GM19025 (cell line): ENCODE results near the gene CLCN7.
"Not testable (repeated sequence)": the region's sequence is repeated elsewhere in the genome, so short reads cannot be mapped to it uniquely, and the experiment has no call there.

Experiments
- ATAC-seq: cut with Tn5 transposase; IDR thresholded peaks from one replicate; pipeline ENCODE4 v1.9.1; 2021; ENCODE audit warnings: mild to moderate bottlenecking, low read depth, moderate library complexity; ENCODE audit not compliant: unreplicated experiment

The CLCN7 gene

DNA sequence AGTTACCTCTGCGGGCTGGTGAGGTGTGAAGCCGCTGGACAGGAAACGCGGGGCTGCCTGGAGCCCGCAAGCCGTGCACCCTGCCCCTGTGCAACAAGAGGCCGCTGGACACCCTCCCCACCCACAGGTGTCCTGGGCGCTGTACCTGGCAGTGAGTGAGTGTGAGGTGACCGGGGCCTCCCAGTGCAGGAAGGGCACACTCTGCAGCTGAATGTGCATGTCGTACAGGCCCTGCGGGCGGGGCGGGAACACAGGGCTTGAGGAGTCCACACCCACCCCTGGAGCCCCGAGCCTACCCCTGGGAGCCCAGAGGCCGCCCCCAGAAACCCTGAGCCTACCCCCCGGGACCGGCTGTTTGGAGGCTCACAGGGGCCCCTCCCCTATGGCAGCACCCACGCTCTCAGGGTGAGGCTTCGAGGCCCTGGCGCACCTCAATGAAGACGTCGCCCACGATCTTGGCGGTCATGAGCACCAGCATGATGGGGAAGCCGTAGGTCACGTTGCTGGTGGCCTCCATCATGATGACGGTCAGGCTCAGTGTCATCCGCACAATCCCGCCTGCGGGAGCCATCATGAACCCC is 26.2 kb downstream of the CLCN7 start:
- ATAC-seq = no peak

DNA sequence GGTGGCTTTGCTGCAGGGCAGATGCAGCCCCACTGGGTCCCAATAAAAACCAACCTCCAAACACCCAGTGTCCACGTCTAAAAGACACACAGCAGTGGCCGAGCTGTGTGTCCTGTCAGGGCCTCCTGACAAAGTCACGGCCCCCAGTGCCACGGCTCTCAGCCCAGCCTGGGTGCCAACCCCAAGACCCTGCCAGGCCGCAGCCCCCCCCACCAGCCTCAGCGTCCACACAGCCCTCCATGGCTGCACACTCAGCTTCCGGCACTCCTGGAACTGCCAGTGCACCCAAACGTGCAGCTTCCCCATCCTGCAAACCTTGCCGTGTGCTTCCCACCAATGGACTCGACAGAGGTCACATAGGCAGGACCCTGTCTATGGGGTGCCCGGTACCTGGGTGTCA is 26.9 kb downstream of the CLCN7 start:
- ATAC-seq = no peak

DNA sequence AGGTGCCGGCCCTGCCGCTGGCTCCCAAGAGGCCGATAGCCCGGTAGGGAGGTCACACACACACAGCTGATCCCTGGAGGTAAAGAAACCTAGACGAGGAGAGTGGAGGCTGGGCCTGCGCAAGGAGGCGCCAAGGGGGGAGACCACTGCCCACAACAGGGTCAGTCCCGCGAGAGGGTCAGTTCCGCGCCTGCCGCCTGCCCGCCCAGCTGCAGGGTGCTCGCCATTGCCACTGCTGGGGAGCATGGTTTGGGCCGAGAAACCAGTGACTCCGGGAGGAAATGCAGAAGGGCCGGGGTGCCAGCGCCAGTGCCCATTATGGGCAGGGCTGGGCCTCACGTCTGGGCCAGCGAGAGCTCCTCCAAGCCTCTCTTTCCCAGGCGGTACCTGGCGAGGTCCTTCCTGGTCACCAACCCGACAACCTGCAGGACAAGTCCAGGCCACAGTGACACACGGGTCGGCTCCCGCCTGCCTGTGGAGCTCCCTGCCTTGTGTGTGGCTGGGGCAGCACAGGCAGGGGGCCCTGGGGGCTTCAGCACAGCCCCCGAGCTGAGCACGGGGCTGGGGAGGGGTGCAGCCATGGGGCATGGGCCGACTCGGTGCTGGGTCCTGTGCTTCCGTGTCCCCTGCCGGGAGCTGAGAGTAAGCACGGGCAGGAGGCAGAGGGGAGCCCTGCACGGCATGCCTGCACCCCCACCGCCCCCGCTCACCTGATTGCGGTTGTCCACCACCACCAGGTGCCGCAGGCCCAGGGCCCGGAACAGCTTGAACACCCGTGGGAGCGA is 28.3 kb downstream of the CLCN7 start:
- ATAC-seq = no peak

DNA sequence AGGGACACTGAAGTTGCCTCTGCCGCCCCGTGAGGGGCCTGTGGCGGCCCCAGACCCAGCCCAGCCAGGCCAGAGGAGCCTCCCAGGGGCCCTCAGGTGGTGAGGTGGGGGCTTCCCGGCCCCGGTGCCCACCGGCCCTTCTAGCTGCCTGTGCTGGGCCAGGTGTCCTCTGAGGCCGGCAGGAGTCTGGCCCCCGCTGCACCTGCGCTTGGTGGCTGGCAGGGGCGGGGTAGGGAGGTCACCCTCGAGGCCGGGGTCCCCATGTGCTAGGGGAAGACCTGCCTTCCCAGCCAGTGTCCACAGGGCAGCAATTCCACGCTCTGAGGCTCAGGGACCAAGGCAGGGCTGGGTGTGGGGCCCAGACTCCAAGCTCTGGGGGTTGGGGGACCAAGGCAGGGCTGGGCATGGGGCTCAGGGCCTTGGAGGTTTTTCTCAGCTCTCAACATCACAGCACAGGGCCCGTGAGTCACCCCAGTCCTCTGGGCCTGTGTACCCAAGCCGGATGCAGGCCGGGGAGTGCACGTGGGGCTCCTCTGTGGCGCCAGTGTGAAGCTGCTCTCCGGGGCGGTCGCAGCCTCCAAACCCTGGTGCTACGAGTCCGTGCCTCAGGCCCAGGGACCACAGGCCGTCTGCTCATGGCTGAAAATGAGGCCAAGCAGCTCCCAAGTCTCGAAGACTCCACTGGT is 29.2 kb downstream of the CLCN7 start:
- no peak for ATAC-seq

DNA sequence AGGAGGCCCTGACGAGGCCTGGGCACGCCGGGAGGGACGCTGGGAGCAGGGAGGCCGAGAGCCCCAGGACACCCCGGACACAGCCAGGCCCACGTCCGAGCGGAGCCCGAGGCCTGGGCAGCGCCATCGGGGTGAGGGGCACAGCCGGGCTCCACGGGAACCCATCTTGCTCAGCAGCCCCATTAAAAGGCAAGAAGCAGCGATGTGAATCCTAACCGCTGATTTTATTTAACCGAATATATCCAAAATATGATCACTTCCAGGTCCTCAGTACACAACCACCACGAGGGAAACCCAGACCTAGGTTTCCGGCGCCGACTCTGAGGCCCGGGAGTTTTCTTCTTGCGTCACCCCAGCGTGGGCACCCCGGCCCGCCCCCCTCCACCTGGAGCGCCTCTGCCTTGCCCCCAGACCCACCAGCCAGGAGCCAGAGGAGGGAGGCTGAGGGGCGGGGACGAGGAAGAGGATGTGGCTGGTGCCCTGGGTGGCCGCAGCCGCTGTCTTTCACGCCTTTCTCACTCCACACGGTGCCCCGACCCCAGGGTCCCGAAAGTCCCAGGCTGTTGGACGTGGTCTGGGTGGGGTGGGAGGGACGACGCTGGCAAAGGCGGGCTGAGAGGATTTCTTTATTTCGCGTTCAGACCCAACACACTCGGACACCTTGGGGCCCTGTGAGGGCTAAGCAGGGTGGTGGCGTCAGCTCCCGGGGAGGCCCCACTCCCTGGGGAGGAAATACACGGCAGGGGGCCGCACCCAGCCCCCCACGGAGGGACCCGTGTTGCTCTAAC is 29.9 kb downstream of the CLCN7 start:
- ATAC-seq = no peak

DNA sequence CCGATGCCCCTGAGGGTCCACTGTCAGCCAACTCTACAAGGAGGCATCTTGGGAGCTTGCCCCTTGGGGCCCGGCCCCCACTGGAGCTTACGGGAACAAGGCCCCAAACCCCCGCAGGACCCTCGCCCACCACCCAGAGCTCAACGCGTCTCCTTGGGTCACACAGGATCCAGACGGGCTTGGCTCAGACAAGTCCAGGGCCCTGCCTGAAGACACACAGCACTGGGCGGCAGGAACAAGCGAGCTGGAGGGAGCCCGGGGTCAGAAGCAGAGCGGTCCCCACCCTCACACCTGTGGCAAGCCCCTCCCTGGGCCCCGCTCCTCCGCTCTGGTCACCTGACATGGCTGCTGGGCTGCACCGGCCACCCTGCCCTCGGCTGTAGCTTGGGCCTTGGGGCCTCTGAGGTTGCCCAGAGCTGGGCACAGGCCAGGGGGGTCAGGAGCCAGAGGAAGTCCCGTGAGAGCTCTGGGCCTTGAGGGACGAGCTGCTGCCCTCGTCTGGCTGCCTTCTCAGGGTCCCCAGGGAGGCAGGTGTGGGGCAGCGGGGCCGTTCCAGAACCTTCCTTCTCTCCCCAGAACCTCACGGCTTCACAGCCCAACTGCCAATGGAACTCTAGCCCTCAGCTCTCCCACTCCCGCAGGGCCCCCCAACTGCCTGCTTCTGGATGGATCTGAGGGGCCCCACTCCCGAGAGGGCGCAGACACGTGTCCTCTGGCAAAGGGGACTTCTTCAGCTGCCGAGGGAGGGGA is 30.7 kb downstream of the CLCN7 start, which contains the start of gene CCDC154:
CCDC154 (minus strand) TSS at position 577 of the 750 bp plus-strand sequence; CDS start at position 343, 234 bp downstream.
- ATAC-seq = no peak

DNA sequence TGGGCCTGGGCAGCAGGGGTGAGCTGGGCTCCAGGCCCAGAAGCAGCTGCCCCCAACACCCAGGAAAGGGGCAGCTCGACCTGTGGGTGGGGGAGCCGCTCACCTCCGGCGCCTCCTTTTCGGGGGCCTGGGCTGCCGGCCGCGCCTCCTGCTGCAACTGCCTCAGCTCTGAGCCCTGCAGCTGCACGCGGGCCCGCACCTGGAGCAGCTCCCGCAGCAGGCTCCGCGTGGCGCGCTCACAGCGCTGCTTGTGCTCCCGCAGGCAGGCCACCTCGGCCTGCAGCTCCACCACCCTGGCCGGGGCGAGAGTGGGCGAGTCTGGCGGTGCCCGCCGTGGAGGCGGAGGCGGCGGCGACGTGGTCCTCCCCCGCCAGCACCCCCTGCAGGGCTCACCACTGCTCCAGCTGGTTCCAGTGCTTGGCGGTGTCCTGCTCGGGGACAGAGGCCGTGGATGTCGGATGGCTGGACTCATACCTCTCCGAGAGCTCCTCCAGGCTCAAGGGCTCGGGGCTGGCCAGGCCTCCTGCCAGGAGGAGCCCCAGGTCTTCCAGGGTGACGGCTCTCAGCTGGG is 31.3 kb downstream of the CLCN7 start:
- no peak for ATAC-seq

DNA sequence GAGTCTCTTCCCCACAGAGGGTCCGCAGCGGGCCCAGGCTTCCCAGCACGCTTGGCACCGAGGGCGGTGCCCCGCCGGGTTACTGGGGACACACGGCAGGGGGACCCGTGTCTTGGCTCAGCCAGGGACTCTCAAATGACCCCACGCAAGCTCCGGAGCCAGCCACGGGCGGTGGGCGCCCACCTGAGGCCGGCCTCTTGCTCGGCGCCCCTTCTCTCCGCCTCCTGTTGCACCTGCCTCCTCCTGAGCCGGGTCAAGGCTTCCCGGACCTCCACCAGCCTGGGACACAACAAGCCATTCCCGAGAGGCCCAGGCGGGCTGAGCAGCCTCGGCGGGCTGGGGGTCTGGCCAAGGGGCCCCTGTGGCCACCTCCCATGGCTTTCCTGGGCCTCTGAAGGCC is 32.1 kb downstream of the CLCN7 start:
- no peak for ATAC-seq

DNA sequence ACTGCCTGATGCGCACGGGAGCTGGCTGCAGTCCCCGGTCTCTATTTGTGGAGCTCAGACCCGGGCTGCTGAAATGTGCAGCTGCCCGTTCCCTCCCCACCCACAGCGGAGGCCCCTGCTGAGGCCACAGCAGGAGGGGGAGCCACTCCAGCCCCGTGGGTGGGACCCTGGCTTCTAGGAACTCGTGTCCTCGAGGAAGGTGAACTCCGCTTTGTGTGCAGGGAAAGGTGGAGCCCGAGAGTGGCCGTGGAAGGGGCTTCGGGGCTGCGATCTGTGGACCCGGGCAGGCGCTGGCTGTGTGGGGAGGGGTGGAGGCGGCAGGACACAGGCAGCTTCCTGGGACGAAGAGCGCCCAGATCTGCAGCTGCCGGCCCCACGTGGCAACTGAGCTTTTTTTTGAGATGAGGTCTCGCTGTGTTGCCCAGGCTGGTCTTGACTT is 33.4 kb downstream of the CLCN7 start:
- ATAC-seq = no peak

DNA sequence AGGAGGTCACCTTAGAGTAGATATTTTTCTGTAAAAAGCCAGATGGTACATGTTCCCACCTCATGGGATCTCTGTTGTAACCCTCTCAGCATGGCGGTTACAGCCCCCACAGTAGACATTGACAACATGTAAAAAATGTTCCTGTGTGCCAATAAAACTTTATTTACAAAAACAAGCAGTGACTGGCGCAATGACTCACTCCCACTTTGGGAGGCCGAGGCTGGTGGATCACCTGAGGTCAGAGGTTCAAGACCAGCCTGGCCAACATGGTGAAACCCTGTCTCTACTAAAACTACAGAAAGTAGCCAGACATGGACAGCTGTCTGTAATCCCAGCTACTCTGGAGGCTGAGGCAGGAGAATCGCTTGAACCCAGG is 35.1 kb downstream of the CLCN7 start:
- not testable (repeated sequence) for ATAC-seq

DNA sequence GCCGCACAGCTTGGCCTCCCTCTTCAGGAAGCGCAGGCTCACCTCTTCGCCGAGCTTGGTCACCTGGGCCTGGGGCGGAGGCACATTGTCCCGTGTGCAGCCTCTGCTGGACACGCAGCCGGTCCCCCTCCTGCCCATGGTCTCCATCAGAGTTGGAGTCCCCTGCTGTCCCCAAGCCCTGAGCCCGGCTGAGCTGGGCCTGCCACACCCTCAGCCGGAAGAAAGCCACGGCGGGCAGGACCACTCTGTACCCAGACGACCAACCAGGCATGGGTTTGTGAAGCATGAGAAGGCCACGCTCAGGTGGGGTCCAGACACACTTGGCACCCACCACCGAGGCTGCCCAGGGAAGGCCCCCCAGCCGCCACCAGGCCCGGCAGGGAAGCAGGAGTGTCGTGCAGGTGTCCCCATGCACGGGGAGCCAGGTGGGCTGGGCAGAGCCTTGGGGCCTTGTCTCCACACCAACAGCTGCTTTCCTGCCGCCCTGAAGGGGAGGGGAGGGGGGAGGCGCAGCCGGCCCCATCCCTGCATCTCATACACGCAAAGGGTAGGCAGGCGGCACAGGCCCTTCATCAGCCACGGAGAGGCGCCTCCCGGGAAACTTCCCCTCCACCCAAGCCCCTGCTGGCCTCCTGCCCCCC is 35.6 kb downstream of the CLCN7 start:
- no peak for ATAC-seq

DNA sequence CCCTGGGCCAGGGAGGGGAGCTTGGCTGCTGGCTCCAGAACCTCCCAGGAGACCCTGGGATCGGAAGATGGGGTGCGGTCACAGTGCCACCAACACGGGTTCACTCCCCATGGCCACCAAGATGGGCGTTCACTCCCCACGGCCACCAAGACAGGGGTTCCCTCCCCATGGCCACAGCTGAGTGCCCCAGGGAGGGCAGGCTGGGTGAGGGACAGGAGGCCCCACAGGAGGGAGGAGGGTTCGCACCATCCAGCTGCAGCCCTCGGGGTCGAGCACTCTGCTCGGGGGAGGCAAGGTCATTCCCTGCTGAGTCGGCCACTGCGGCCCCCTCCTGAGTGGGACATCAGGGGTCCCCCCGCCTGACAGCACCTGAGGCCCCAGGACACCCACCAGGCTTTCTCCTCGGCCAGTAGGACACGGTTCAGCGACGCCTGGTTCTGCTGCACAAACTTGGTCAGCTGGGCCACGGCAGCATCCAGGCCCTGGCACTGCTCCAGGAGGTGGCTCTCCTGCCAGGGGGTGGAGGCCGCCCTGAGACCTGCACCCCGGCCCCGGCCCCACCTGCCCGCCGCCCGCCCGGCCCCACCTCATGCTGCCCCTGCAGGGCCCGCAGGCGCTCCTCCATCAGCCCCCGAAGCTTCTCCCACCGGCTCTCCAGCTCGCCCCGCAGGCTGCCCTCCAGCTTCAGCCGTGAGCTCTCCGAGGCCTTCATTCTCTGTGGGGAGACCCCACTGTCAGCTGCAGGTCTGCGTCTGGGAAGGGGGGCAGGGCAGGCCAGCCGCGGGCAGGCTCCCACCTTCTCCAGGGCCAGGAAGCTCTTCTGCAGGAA is 36.4 kb downstream of the CLCN7 start:
- ATAC-seq = no peak

DNA sequence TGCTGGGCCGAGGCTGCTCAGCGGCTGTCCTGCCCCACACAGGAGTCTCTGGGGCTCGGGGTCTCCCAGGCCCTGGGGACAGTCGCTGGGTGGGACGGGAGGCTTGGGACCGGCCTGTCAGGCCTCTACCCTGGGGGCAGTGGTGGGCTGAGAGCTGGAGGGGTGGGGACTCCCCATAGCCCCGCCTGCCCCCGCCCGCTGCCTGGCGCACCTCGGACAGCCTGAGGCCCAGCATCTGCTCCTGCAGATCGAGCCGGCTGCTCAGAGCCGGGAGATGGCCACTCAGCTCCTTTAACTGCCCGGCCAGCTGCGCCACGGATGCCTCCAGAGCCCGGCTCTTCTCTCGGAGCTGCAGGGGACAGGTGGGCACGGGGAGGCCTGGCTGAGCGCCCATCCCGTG is 37.2 kb downstream of the CLCN7 start:
- no peak for ATAC-seq

DNA sequence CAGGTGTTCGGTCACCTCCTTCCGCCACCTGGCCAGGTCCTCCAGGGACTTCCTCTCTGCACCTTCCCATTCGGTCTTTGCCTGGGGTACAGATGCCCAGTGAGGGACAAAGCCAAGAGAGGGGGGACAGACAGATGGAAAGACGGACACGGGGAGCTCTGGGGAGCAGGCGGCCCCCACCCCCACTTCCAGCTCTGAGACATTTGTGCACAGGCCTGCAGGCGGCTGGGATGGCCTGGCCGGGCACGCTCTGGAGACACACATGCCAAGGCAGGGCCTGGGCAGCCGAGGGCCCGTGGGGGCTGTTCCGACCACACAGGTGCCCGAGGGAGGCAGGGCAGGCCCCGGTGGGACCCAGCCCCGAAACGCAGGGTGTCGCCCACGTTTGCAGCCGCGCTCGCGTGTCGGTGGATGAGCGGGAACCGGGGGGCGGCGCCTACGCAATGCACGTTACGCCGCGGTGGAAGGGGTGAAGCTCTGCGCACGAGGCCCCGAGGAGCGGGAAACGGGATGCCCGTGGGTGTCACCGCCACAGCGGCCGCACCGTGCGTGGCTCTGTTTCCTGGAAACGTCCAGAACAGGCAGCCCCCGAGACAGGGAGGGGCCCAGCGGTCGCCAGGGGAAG is 38.0 kb downstream of the CLCN7 start:
- no peak for ATAC-seq

DNA sequence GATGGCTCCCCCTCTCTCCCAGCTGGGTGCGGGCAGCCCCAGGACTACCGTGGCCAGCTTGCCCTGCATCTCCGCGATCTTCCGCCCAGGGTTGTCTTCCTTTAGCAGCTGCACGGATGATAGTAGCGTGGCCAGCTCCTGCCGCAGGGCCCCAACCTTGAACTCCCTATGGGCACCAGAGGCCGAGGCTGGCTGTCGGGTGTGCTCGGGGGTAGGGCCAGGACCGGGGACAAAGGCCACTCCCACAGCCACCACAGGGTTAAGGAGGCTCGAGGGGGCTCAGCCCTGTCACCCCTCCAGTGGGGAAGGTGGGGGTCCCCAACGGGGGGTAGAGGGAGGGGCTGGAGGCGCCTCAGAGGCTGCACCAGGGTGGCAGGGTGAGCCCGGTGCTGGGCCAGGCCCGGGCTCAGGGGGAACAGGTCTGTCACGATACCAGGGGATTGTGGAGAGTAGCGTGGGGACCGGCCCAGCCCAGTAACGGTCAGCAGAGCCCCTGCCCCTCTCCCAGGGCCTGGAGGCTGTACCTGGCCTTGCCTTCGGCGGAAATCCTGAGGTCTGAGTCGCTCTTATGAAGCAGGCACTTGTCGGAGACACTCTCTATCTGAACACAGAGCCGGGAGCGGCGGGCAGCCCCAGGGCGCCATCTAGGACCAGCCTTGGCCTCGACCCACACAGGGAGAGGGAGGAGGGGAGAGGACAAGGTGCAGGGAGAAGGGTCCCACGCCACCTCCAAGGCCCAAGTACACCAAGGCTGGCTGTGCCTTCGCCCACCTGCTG is 38.7 kb downstream of the CLCN7 start:
- ATAC-seq = no peak

DNA sequence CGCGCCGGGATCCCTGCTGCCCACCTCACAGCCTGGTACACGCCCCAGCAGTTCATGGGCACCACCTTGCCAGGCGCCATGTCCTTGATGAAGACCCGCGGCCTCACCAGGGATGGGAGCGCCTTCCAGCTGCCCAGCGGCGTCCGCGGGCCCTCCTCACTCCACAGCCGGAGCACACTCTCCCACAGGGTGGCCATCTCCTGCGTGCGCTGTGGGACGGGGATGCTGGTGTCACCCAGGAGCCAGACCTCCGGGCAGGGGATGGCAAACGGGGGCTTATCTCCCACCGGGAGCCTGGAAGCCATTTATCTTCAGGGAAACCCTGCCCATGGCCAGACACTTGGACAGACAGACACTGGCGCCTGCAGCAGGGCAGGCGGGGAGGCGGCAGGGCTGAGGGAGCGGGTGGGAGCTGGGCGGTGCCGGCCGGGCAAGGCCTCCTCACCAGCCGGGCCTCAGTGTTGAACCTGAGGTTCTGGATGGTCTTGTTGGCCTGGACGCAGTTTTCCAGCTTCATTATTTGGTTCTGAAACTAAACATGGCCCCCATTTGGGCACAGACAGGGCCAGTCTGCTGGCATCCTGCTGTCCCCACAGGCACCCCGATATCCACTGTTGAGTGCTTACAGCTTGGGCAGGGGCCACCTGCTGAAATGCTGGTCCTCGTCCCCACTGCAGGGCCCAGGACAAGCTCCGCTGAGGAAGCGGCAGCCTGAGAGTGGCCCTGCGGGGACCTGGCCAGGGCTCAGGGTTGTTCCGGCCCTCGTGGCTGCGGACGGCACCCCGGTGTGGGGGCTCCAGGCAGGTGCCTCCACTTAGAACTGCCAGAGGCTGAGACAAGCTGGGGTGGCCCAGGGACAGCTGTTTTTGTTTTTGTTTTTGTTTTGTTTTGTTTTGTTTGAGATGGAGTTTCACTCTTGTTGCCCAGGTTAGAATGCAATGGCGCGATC is 39.9 kb downstream of the CLCN7 start:
- no peak for ATAC-seq
